GM21576 (cell line): ENCODE results near the gene NRP1.

Experiments
- ATAC-seq: cut with Tn5 transposase; IDR thresholded peaks from one replicate; pipeline ENCODE4 v1.9.1; 2021; ENCODE audit warnings: mild to moderate bottlenecking, moderate library complexity; ENCODE audit not compliant: unreplicated experiment

Gene NRP1

DNA sequence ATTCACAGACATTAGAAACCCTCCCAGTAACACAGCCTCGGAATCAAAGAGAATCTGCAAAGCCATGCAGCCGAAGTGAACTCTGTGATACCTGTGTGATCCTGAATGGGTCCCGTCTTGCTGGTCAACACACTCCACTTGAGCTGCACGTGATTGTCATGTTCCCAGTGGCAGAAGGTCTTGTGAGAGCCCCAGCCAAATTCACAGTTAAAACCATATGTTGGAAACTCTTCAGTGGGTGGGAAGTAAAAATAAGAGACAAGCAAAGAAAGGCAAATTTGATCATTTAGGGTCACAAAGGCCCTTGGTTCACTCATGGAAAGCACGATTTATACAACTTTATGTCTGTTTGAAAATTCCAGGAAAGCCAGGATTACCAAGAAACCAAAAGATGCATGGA is 142.3 kb downstream of the NRP1 start:
- ATAC-seq: no peak

DNA sequence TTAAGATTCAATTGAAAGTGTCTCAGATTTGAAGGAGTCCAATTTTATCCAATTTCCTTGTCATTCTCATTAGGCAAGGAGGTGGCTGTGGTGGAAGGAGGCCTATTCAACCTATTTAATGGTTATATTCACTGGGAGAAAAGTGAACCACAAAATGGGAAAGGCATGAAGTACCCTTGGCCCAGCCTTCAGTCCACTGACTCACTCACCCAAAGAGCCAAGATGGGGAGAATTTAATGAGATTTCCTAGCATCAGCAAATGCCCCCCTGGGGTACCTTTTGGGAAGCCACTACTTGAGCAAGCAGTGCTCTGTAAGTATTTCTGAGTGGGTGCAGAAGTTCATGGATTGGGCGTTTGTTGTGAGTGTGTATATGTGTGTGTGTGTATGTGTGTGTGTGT is 144.1 kb downstream of the NRP1 start:
- ATAC-seq: no peak

DNA sequence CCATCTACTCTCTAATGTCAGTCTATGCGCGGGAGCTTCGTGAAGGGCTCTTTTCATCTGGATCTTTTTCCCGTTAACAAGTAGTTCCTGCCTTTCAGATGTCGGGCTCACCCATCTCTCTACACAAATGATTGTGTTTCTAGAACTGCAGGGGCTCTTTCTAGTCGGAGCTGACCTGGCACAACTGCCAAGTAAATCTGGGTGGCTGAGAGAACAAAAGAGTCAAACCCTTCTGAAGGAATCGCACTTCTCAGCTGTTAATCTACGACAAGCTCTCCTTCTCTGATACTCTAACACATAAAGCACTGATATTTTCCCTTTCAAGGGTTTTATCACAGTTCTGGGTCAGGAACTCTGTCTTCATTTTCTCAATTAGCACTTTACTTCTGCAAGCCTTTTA is 144.7 kb downstream of the NRP1 start:
- no peak for ATAC-seq

DNA sequence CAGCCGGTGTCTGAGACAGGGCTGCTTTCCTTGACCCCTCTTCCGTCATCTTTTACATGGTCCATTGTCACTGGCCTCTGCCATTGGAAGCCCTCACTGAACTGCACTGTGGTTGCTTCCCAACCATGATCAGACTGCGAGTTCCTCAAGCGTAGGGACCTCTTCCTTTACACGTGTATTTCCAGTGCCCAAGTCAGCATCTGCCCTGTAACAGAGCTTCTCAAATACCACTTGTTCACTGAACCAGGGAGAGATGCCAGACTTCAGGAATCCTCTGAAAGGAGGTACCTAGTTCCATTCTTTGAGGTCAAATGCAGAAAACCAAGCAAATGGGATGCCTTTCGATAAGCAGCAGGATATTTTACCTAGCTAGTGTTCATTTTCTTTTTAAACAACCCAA is 145.1 kb downstream of the NRP1 start:
- no peak for ATAC-seq

DNA sequence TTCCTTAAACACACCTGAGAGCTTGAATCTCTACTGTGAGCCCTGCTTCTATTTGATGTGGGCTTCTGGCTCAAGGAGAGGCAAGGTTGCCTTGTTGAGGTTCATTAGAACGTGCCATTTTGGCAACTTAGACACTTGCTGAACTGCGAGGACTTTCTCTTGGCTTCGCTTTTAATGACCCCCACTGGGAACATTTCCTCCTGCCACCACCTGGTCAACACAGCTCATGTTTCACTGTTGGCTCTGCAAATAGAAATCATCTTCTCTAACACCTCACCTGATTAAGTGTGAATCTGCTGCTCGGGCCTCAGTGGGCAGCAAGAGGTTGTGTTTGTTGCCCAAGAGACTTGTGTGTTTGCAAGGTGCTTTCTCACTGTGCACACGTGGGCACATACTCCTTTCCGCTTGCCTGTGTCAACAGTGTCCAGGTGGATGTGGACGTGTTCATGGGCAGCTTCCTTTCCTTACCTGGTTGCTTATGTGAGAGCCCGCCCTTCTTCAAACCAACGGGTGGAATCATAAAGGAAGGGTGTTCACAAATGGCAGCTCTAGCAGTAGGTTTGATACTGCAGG is 147.0 kb downstream of the NRP1 start:
- no peak for ATAC-seq

DNA sequence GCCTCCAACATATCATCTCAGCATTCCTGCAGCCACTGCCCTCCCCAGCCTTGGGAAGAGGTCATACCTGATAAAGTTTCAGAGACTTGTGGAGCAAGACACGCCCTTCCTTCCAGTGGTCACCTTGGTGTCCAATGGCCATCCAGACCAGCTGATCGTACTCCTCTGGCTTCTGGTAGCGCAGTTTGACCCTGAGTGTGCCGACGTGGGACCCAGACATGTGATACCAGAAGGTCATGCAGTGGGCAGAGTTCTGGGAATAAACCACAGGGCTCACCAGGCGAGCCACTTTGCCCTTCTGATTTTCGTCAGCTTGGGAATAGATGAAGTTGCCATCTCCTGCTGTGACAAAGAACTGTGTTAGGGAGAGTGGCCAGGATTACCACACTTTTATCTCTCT is 148.3 kb downstream of the NRP1 start:
- no peak for ATAC-seq

DNA sequence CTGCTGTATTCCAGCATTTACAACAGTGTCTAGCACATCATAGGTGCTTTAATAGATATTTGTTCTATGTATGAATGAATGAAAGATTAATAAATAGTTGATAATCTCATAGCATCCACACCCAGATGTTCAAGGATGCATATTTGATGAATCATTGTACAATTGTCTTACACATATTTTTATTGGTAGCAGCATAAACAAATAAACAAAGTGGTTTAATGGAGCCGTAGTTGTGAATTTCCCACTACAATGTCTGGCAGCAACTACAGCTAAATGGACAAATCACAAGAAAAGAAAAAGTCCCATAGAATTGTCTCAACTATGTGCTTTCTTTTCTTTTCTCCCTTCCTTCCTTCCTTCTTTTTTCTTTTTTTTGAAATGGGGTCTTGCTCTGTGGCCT is 150.8 kb downstream of the NRP1 start:
- no peak for ATAC-seq

DNA sequence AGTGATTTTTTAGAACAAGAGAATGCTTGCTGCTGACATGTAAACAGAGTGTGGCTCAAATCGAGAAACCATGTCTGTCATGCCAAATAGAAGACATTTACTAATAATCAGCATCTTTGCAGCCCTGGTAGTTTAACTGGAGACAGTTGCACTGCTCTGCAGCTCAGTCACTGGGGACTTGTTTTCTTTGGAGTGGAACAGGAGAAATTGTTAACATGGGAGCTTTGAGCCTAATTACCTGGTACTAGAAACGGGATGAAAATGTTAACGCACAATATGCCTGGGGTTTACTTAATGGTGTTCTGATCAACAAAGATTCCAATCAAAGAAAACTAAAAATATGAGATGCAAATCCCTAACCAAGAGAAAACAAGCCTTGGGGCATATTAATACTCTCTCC is 153.5 kb downstream of the NRP1 start:
- no peak for ATAC-seq

DNA sequence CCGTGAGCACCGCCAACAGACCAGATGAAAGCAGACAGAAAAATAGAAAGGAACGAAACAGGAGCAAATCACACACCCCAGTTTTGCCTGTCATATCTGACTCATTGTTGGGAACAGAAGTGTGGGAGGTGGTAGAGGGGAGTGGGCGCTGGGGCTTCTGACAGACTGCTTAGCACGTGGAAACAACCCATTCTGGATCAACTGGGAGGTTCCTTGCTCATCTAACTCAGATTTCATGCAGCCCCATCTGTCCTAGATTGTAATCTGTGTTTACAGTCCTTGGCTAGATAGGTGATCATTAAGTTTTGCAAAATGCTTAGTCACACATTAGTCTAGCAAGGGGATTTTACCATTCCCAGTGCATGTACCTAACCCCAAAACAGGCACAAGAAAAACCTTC is 154.1 kb downstream of the NRP1 start:
- no peak for ATAC-seq

DNA sequence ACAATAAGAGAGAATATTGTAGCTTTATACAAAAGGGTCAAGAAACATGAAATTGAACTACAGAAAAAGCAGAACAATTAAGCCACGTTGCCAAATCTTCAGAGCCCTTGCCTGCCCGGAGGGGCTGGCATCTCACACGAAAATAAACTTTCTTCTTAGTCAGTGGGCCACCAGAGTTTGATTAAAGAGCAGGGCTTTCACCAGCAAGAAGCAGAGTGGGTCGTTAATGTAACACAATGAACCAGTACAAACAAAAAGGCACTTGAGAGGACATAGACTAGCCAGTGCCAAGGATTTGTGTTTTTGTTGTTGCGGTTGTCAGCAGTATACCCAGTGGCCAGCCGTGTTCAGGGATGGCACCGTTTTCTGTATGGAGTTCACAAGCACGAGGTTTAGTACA is 155.4 kb downstream of the NRP1 start:
- no peak for ATAC-seq

DNA sequence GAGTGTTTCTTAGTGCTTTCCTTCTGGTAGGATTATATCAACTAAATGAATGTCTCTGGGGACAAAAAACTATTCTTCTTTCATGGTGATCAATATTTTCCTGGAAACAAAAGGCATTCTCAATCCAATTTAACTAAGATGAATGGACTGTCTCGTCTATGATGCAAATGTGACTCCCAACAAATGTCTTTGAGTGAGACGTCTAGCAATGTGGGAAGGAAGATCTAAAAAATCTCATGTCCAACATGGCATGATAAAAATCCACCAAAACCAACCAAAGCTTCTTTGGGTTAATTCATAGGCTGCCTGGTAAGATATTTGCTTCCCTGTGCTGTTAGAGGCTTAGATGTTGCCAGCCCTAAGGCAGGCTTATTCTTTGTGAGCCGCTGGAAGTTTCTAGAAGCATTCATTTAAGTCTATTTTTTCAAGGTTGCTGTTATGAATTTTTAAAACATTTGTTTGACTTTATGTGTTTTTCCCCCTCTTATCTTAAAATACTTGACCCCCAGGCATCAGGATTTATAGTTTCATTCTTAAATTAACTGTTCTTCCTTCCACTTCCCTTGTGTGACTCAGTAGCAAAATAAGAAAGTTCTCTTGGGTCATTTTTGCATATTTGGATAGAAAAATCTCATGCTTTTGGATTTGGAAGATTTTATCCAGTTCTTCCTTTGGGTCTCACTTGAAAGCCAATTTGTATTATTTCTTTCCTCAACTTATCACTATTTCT is 156.3 kb downstream of the NRP1 start:
- no peak for ATAC-seq

DNA sequence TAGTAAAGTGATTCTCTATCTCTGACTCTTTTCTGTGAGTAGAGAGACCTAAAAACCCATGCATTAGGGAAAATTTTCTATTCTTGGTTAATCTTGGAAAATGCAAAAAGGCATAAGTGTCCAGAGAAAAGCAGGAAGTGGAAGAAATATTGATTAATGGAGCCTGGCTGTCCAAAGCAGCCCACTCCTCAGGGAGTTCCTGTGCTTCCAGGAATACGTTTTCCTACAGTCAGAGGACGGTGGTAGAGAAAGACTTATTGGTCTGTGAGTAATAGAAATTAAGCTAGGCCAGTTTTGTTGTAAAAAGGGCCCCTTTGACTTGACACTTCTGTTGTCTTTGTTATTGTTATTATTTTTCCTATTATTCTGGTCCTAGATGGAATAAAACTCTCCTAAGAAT is 157.8 kb downstream of the NRP1 start:
- ATAC-seq: no peak

DNA sequence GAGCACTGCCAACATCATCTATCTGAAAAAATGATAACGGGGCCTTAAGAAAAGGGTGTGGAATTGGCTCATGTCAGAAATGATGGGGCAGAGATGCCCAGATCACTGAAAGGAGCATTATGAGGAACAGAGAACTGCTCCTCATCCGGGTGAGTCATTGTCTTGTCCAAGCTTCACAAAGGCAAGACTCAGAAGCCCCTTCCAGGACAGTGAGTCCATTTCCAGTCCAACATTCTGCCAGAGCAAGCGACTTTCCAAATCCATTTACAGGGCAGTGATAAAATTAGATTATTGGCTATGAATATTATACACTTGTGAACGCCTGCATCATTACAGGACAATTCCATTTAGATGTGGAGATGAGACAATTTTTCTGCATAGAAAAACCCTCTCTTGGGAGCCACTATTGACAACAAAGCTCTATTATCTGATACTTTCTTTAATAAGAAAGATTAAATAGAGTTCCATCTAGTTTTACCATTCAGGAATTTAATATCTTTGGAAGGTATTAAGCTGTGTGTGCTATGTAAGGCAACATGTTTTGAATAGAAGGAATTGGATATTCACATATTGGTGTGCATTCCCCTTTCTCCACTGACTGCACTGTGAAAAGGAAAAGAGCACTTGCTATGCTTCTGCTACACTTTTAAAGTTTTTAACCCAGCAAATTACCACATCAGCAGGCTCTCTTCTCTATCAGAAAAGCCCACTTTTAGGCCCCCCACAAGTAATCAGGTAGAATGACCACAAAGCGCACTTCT is 159.6 kb downstream of the NRP1 start:
- no peak for ATAC-seq

DNA sequence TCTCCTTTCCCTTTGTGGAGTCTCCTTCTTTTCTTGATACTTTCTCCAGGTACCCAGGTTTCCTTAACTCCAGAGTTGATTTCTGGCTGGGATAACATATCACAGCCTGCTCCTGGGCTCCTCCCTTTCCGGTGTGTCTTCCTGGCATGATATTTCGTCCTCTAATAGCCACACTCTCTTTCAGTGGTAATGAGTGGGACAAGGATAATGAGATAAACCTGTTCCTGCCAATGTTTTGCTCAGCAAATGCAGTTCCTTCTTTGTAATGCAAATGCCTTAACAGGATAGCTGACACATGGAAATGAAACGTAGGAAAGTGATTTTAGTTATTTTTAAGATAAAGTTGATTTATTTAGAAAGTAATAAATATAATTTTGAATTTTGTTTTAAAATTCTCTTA is 168.6 kb downstream of the NRP1 start:
- ATAC-seq: no peak

DNA sequence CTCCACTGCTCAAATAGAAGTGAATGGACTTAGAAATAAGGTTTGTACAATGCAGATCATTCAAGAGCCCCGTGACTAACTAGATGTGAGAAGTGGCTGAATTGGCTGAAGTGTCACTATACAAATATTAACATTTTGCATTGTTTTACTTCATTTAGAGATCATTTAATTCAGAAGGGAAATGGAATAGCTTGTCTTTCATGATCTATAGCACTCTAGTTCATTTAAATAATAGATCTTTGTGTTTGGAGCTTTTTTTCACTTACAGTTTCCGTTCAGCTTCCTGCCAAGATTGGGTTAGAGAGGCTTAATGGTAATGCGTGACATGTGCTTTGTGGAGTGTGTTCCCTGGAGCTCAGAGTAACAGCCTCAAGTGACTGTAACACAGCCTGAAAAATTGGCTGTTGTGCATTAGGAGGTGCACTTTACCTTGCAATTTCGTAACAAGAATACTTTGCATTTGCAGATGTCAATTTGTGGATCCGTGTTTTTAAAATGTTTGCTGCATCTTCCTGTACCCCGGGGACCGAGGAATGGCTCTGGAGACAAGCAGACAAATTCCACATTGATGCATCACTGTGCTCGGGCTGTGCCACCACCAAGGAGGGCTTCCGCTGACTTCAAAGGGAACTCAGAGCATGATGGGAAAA is 170.3 kb downstream of the NRP1 start:
- no peak for ATAC-seq

DNA sequence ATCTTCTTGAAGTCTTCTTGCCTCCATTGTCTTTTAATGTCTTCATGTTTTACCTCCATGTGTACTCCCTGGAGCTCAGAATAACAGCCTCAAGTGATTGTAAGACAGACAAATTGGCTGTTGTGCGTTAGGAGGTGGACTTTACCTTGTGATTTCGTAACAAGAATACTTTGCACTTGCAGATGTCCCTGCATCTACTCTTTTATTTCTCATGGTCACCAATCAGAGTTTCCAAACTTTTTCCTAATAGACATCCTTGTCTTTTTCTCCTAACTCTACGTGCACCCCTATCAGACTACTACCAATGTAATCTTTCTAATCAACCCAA is 172.3 kb downstream of the NRP1 start:
- no peak for ATAC-seq

DNA sequence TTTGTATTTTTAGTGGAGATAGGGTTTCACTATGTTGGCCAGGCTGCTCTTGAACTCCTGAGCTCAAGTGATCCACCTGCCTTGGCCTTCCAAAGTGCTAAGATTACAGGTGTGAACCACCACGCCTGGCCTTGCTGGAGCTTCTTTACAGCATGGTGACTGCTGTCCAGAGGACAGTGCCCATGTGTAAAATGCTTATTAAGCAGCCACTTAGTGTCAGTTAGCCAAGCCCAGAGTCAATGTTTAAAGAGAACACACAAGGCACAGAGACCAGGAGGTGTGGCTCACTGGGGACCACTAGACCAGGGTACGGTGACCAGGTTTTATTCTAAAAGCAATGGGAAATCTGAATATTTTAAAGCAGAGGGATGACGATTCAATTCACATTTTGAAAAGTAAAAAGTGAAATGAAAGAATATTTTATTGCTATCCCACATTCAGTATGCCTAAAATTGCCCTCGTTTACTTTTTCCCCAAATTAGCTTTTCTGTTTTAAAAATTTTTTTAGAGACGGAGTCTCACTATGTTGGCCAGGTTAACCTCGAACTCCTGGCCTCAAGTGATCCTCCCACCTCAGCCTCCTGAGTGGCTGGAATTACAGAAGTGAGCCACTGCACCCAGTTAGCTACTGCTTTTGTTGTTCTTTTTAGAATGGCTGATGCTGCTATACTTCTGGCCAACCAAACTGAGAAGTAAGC is 172.8 kb downstream of the NRP1 start:
- no peak for ATAC-seq

DNA sequence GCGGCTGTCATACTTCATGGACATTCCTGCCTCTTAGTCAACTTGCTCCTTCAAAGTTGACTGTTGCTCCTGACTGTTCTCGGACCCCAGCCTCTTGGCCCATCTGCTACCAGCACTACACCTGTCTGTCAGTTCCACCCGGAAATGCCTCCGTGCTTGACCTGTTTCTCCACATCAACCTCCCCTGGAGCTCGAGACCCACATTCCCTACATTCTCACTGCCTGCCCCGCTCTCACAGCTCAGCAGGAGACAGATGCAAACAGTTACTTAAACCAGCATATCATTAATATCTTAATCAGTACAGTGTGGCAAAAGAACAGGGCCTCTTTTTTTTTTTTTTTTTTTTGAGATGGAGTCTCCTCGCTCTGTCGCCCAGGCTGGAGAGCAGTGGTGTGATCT is 174.3 kb downstream of the NRP1 start:
- no peak for ATAC-seq

DNA sequence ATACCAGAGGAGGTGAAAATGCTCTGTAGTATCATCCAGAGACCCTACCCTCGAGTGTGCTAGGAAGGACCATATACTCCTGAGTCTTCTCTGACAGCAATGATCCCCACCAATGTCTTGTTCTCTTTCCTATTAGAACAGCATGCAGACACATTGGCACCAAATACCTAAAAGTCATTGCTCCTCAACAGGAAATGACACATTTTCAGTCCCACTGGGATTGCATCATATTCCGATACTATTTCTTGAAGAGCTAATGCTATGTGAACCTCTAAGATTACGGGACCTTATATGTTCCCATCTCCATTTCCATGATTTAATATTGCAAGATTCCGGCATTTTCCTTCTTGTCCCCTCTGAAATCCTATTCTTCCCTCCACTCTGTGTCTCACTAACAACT is 177.4 kb downstream of the NRP1 start:
- ATAC-seq: no peak

DNA sequence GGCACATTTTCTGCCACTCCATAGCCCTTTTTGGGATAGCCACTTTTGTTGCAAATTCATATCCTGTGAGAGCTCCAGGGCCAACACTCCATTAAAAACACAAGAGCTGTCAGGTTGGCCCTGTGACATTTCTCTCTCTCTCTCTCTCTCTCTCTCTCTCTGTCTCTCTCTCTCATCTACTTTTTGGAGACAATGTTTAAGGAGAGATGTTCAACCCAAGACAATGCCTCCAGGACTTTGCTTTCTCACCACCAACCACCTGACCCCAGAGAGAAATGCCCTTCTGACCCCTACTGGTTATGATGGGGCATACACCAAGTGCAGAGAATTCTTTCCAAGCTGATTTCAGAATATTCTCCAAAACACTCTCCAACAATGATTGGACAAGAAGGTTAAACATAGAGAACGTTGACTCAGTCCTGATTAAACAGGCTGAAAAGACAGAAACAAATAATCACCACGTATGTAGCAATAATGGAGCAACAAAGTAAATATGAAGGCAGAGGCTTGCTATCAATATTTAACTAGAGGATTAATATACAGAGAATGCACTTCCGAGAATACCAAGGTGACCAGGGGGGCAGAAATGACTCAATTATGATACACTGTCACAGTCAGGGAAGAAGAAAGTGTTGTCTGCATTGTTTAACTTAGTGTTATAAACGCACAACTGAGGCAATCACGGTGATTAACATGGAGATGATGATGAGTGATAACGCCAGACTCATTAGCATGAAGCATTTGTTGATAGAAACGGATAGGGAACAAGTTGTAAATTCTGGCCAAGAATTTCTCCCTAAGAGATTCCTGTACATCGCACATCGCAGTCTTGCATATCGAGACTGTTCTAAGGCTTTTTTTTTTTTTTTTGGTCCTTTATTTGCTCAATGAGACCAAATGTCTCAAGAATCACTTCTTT is 178.5 kb downstream of the NRP1 start:
- ATAC-seq: no peak
